ENCODE results near the gene ACVR2B. TPM values are rescaled to one million over a fixed set of nuclear protein-coding genes. Genes with fewer than 3 reads are reported as not detected.

The ACVR2B gene
- total RNA-seq, 1 donor from 2014 or later = 9.4 TPM

DNA sequence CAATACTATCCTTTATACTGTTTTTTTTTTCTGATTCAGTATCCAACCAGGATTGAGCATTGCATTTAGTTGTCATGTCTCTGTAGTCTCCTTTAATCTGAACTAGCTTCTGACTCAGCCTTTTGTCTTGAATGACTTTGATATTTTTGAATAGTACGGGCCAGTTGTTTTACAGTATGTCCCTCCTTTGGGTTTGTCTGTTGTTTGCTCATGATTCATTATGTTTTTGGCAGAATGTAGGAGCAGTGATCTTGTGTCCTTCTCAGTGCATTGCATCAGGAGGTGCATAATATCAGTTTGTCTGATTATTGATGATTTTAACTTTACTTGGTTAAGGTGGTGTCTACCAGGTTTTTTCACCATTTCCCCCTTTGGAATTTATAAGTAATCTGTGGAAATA is 63.0 kb downstream of the ACVR2B start:
- no peak overlapping the region for H3K4me3 Mint-ChIP-seq (ENCODE audit: unreplicated experiment)

GRCh38 chr3:38519000-38519399 is 65.3 kb downstream of the ACVR2B start:
- Mint-ChIP-seq H3K27me3 (ENCODE audit: unreplicated experiment) (no peaks in the 10 kb centered on the region), H3K9me3 (ENCODE audit: unreplicated experiment) (no peaks in the 10 kb centered on the region), H3K27ac (ENCODE audit: unreplicated experiment) (no peak overlapping the region), H3K36me3 (ENCODE audit: unreplicated experiment) (peaks cover 28% of the 10 kb centered on the region), H3K4me1 (ENCODE audit: unreplicated experiment) (peaks cover 11% of the 10 kb centered on the region), H3K4me3 (ENCODE audit: unreplicated experiment) (no peak overlapping the region)
- TF ChIP-seq CTCF (IDR thresholded peaks at IDR 0.05) = no peak
- no peak for DNase-seq (ENCODE audit: extremely low spot score, unreplicated experiment)

More for the DNA sequence above, 63.0 kb downstream of the ACVR2B start:
- no peak overlapping the region for H3K27ac Mint-ChIP-seq (ENCODE audit: unreplicated experiment)
- H3K4me1 Mint-ChIP-seq (ENCODE audit: unreplicated experiment) = peaks cover 11% of the 10 kb centered on the region
- TF ChIP-seq CTCF (IDR thresholded peaks at IDR 0.05) = no peak
- H3K27me3 Mint-ChIP-seq (ENCODE audit: unreplicated experiment) = no peaks in the 10 kb centered on the region
- peaks cover 28% of the 10 kb centered on the region for H3K36me3 Mint-ChIP-seq (ENCODE audit: unreplicated experiment)
- no peaks in the 10 kb centered on the region for H3K9me3 Mint-ChIP-seq (ENCODE audit: unreplicated experiment)
- no peak for DNase-seq (ENCODE audit: extremely low spot score, unreplicated experiment)

GRCh38 chr3:38519651-38520050 is 66.0 kb downstream of the ACVR2B start:
- Mint-ChIP-seq H3K36me3 (ENCODE audit: unreplicated experiment) (peaks cover 31% of the 10 kb centered on the region), H3K4me3 (ENCODE audit: unreplicated experiment) (no peak overlapping the region), H3K27ac (ENCODE audit: unreplicated experiment) (peak overlapping the region; percentile 48), H3K27me3 (ENCODE audit: unreplicated experiment) (no peaks in the 10 kb centered on the region), H3K9me3 (ENCODE audit: unreplicated experiment) (no peaks in the 10 kb centered on the region), H3K4me1 (ENCODE audit: unreplicated experiment) (peaks cover 11% of the 10 kb centered on the region)
- no peak for TF ChIP-seq CTCF (IDR thresholded peaks at IDR 0.05)
- no peak for DNase-seq (ENCODE audit: extremely low spot score, unreplicated experiment)

DNA sequence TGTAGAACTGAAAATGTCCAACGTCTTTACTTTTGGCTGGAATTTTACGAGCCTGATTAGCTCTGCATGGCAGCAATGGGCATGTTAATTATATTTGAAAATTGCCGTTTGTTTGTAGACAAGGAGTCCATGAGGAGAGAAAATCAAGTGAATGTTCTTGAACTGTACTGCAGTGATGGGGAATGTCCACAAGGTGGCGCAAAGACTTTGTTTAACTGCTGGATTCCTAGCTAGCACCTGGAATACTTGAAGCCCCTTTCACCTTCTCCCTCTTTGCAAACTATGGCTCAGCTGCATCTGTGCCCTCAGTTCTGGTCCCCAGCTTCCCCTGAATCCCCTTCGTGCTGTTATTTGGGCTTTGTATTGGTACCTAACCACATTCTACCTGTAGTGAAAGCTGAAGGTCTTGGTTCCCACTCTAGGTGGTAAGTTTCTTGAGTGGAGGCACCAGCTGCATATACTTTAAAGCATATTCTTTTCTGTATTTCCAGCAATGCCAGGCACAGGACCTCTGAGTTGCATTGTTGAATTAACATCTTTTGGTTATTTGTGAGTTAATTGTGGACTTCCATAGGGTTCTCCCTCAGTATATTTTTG is 67.8 kb downstream of the ACVR2B start:
- H3K27me3 Mint-ChIP-seq (ENCODE audit: unreplicated experiment) = no peaks in the 10 kb centered on the region
- peaks cover 11% of the 10 kb centered on the region for H3K4me1 Mint-ChIP-seq (ENCODE audit: unreplicated experiment)
- DNase-seq (ENCODE audit: extremely low spot score, unreplicated experiment) = no peak
- H3K27ac Mint-ChIP-seq (ENCODE audit: unreplicated experiment) = no peak overlapping the region
- peak; percentile 94 for TF ChIP-seq CTCF (IDR thresholded peaks at IDR 0.05)
- H3K36me3 Mint-ChIP-seq (ENCODE audit: unreplicated experiment) = peaks cover 42% of the 10 kb centered on the region
- H3K4me3 Mint-ChIP-seq (ENCODE audit: unreplicated experiment) = no peak overlapping the region
- no peaks in the 10 kb centered on the region for H3K9me3 Mint-ChIP-seq (ENCODE audit: unreplicated experiment)

- no peak for DNase-seq (ENCODE audit: extremely low spot score, unreplicated experiment)
- no peak overlapping the region for H3K4me3 Mint-ChIP-seq (ENCODE audit: unreplicated experiment)
- peaks cover 11% of the 10 kb centered on the region for H3K4me1 Mint-ChIP-seq (ENCODE audit: unreplicated experiment)
- no peak for TF ChIP-seq CTCF (IDR thresholded peaks at IDR 0.05)
- no peak overlapping the region for H3K27ac Mint-ChIP-seq (ENCODE audit: unreplicated experiment)
- H3K27me3 Mint-ChIP-seq (ENCODE audit: unreplicated experiment) = no peaks in the 10 kb centered on the region
- H3K36me3 Mint-ChIP-seq (ENCODE audit: unreplicated experiment) = peaks cover 42% of the 10 kb centered on the region
- no peaks in the 10 kb centered on the region for H3K9me3 Mint-ChIP-seq (ENCODE audit: unreplicated experiment)
Measured at GRCh38 chr3:38522002-38522401, 68.3 kb downstream of the ACVR2B start.
